SKM-1 treated with dmso at 0.1 percent for 144 hours (cell line): ENCODE results near the gene ARL14EPL.
"Not testable (repeated sequence)": the region's sequence is repeated elsewhere in the genome, so short reads cannot be mapped to it uniquely, and the experiment has no call there.

Experiments
- DNase-seq: peaks from one replicate; lab custom pipeline; 2025; ENCODE audit not compliant: unreplicated experiment; lab: John Stamatoyannopoulos, UW

Gene ARL14EPL

DNA sequence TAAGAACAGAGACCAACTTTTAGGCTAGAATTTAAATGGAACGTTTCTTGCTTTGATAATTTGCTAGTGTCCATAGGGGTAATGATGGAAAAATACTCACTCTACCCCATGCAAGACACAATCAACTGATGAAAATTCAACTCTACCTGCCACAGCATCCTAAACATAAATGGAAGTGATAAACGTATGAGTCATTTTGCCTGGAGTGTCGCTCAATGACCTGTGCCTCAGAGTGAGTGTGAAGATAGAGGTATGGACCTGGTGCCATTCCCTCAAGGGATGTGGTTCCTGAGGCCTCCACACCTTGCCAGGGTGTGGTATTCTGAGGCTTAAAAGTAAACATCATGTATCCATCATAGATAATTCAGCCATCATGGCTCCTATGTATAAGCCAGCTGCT lies 14.0 kb downstream of the ARL14EPL start:
- no peak for DNase-seq

DNA sequence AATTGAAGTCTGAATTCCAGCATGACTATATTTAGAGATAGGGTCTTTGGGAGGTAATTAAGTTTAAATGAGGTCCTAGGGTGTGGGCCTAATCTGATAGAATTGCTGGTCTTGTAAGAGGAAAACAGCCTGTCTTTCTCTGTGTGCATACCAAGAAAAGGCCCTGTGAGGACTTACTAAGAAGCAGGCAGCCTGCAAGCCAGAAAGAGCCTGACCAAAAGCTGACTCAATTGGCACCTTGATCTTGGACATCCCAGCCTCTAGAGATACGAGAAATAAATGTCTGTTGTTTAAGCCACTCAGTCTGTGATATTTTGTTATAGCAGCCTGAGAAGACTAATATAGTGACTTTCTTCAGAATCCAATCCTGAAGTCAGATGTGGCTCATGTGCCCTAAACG lies 14.6 kb downstream of the ARL14EPL start:
- no peak for DNase-seq

DNA sequence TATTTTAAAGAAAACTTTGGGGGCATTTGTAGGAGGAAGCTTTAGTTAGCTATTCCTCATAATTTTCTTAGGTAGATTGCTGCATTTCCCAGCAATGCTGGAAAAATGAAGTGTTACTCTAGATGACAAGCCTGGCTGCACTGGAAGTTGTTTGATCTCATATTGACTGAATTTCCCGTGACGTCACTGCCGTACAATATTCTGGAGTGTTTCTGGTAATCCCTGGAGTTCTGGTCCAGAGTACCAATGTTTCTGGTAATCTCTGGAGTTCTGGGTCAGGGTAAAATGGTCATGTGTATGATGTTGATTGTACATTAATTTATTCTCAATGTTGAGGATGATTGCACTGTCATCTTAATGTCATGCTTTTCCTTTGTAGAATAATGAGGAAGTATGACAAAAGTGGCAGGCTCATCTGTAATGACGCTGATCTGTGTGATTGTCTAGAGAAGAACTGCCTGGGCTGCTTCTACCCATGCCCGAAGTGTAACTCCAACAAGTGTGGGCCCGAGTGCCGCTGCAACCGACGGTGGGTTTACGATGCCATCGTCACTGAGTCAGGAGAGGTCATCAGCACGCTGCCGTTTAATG lies 26.2 kb downstream of the ARL14EPL start:
- no peak for DNase-seq

DNA sequence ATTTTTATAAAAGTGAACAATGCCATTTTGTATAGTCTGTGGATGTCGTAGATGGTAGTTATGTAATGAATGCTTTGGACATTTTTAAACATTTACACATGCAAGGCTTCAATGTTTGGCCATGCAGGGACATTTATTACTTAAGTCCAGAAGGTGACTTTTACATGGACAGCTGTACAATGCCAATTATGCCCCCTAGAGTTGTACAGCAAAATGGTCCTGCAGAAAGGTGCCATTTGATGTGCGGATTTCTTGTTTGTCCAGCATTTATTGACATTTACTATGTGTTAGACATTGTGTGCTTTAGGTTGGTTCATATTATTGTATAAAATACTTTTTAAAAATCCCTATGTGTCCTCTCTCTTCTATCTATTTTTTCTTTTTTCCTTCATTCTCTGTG lies 30.1 kb downstream of the ARL14EPL start:
- DNase-seq, result no peak

DNA sequence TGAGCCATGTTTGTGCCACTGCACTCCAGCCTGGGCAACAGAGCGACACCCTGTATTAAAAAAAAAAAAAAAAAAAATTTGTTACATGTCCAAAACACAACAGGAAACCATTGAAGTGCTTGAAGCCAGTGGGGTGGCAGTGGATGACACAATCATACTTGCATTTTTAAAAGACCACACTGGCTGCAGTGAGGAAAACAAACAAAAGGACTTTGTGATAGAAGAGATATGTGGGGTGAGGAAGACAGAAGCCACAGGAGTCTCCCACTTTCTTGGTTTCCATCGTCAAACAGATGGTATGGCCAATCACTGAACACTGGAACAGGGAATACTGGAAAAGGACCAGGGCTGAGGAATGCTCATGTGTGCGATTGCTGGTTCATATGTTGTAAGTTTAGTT lies 31.7 kb downstream of the ARL14EPL start:
- DNase-seq, result no peak

DNA sequence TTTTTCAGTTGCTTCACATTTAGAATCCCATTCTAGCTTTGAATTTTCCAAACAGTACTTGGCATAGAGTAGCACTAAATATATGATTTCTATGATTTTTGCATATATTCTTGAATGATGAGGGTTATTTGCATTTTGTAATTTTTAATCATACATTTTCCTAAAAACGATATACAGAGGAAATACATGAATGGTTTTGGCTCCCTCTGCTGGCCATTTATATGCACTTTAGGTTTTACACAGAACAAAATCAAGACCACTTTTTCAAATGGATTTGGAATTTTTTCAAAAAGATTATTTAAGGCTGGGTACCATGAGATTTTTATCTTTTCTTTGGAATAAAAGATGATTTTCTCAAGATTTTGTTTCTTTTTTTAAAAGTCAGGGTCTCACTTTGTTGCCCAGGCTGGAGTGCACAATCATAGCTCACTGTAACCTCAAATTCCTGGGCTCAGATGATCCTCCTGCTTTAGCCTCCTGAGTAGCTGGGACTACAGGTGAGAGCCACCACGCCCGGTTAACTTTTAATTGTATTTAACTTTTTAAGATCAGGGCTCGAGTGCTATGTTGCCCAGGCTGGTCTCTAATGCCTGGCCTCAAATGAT lies 35.9 kb downstream of the ARL14EPL start:
- peak; percentile 35 for DNase-seq

DNA sequence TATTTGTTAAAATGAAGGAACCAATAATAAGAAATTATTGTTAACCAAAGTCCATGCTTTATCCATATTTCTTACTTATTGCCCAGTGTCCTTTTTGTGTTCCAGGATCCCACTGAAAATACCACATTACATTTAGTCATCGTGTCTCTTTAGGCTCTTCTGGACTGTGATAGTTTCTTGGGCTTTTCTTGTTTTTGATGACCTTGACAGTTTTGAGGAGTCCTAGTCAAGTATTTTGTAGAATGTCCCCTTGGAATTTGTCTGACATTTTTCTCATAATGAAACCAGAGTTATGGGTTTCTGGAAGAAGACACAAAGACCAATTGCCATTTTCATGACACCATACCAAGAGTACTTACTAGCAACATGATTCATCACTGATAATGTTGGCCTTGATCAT lies 38.9 kb downstream of the ARL14EPL start:
- no peak for DNase-seq

DNA sequence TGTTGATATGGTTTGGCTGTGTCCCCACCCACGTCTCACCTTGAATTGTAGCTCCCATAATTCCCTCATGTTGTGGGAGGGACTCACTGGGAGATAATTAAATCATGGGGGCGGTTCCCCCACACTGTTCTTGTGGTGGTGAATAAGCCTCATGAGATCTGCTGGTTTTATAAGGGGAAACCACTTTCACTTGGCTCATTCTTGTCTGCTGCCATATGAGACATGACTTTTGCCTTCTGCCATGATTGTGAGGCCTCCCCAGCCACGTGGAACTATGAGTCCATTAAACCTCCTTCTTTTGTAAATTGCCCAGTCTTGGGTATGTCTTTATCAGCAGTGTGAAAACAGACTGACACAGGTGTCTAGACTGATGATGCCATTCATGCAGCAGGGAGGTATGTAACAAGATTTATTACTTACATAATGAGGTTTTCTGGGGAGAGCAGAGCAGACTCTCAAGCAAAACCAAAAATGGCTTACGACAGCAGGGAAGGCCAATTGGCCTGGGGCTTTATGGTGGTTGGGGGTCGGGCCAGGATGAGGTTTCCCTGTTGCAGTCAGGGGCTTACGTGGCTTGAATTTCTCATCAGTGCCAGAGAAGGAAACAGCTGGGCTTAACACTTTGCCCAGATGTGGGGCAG lies 43.0 kb downstream of the ARL14EPL start:
- no peak for DNase-seq

DNA sequence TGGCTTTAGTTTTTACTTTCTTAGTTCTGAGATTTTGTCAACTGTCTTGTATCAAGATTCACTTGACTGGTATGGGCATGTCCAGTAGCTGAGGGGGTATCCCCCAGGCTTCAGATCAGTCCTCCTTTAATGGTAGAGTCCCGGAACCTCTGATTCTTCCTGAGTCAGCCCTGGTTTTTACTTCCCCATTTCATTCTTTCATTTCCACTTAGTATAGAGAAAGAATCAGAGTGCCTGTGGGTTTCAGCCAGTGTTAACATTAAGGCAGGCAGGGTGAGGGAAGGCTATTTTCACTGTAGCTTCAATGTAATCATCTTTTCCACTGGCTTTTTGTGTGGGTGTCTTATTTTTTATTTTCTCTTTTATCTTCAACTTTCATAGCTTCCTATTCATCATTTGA lies 44.2 kb downstream of the ARL14EPL start:
- peak; percentile 68 for DNase-seq

DNA sequence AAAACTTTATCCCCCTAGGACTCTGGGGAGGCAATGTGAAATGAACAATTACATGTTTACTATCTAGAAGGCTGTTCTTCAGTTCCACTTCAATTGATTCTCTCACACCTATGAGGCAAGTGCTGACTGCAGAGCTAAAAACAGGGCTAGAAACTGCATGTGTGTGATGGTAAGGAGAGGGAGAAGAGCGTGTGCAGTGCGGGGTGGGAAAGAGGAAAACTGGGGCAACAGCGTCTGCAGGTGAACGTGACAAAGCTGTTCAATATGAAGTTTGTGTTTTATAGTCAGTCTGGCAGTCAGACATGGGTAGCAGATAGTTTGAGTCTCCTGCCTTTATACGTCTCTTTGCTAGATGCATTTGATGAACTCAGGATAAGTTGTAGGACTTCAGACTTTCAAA lies 45.9 kb downstream of the ARL14EPL start:
- no peak for DNase-seq

DNA sequence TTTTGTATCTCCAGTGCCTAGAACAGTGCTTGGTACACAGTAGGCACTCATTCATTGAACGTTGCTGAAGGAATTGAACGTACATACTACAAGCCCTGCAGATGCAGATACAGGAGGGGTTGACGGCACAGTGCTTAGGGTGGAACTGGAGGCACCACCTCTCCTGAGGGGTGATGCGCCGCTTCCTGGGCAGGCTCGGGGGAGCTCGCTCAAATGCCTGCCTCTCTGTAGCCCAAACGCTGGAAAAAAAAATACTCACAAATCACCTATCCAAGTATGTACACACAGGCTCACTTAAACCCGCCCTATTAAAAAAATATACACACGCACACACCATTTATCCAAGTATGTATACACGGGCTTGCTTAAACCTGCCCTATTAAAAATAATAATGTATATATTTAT lies 52.0 kb downstream of the ARL14EPL start:
- no peak for DNase-seq

DNA sequence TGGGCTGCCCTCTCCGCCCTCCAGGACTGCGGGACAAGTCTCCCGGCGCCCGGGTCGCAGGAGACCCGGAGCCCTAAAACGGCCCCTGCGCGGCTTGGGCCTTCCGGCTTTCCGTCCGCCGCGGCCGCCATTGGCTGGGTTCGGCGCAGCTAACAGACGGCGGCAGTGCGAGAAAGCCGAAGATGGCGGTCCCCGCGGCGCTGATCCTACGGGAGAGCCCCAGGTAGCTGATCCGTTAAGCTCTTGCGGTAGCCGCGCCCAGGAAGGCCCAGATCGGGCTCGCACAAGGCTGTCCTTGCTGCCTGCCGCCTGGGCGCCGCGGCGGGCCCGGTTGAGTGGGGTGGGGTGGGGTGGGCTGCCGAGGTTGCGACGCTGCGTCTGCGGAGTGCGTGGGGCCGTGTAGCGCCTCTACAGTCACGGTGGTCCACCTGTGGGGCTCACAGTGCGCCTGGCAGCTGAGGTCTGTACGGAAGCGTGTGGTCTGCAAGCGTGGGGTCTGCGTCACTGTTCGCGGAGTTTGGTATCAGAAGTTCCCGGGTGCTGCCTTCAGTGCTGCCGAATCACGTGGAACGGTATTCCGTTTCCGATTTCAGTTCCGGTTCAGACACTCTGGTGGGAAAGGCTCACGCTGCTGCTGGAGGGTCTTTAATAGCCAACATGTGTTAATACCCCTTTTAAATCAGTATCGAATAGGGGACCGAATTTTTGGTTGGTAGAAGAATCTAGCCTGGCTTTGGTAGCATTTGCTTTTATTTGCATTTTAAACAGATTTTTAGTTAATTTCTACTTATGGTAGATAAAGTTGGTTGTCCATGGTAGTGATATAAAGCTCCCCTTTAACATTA lies 52.8 kb downstream of the ARL14EPL start, which contains the start of gene COMMD10:
Gene COMMD10 (plus strand): TSS at position 155 of the 845 bp plus-strand sequence.
- peak; percentile 63 for DNase-seq

DNA sequence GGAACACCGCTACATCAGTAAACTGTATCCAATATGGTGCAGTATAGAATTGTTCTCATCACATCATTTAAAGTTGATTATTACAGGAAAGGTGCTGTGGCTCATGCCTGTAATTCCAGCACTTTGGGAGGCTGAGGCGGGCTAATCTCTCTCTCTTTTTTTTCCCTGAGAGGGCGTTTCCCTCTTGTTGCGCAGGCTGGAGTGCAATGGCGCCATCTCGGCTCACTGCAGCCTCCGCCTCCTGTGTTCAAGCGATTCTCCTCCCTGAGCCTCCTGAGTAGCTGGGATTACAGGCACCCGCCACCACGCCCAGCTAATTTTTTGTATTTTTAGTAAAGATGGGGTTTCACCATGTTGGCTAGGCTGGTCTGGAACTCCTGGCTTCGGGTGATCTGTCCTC lies 54.0 kb downstream of the ARL14EPL start:
- not testable (repeated sequence) for DNase-seq

DNA sequence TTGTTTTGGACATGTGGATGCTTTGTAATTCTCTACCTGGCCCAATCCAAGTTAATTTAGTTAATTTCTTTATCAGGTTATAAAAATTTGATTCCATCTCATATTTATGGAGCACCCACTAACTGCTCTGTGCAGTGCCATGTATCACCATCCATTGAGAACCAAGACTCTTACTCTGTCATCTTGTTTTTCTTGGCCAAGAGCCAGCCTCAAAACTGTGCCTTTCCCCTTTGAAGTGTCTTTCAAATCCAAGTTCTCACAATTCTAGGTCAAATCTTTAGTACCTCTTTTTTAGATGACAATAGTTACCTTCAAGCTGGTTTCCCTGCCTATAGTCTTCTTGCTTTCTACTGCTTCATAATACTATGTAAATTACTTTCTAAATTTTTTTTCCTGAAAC lies 55.8 kb downstream of the ARL14EPL start:
- DNase-seq, result no peak

DNA sequence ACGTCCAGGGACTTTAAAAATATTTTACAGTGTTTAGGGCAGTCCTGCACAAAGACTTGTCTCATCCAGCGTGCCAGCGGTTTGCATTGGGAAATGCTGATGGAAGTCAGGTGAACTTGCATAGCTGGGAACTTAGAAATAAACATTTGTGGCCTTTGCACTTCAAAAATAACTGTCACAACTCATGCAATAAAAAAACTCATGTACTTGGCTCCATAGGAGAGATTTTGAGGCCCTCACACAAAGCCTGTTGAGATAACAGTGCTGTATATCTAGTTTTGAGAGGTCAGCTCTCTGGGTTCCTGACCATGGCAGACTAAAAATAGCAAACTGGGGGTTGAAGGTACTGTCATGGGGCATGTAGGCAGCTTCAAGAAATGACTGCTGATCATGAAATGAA lies 58.0 kb downstream of the ARL14EPL start:
- no peak for DNase-seq

DNA sequence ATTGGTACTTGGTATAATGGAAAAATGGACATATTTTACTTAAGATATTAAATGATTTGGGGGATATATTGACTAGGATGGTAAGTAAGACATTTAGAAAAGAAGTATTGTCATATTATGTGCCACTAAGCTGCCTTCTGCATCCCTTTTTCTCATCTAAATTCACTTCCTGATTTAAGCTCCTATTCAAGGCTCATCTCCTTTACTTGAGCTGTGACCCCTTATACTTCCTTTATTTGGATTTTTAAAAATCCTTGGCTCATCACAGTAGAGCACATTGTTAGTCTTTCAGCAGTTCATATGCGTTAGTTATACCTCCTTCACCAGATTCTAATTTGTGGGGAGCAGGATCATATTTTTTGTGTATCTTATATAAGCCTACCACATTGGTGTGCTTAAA lies 59.1 kb downstream of the ARL14EPL start:
- DNase-seq, result no peak

DNA sequence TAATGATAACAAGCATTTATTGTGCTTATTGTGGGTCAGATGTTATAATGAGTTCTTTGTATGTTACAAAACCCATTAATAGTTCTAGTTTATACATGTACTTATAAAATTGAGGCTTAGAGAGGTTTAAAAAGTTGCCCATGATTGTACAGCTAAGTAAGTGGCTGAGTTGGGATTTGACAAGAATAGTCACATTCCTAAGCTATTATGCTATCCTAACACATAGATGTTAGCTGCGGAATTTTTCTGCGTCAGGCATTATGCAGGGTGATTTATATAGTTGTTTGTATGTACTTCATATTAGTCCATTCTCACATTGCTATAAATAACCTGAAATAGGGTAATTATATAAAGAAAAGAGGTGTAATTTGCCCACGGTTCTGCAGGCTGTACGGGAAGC lies 65.0 kb downstream of the ARL14EPL start:
- no peak for DNase-seq

DNA sequence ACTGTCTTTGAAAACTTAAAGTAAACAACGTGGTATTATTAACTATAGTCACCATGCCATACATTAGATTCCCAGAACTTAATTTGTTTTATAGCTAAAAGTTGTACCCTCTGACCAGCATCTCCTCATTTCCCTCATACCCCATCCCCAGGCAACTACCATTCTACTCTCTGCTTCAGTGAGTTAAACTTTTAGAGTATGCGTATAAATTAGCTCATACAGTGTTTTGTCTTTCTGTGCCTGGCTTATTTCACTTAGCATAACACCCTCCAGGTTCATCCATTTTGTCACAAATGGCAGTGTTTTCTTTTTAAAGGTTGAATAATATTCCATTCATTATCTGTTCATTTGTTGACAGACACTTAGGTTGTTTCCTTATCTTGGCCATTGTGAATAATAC lies 66.7 kb downstream of the ARL14EPL start:
- no peak for DNase-seq

DNA sequence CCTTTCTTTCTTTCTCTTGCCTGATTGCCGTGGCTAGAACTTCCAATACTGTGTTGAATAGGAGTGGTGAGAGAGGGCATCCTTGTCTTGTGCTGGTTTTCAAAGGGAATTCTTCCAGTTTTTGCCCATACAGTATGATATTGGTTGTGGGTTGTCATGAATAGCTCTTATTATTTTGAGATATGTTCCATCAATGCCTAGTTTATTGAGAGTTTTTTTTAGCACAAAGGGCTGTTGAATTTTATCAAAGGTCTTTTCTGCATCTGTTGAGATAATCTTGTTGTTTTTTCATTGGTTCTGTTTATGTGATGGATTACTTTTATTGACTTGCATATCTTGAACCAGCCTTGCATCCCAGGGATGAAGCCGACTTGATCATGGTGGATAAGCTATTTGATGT lies 72.7 kb downstream of the ARL14EPL start:
- not testable (repeated sequence) for DNase-seq
